ENCODE data around the gene GALNT17. TPM values are rescaled to one million over a fixed set of nuclear protein-coding genes. Genes with fewer than 3 reads are reported as not detected.
A peak's percentile ranks its signal among the peaks of the same experiment; 100 is the strongest.

The GALNT17 gene
- total and polyA plus RNA-seq, 4 donors = 2.8 to 10.8 (median 7.4) TPM

- TF ChIP-seq CTCF (IDR thresholded peaks at IDR 0.05; ENCODE audit: control extremely low read depth, extremely low read depth) = no peak
- peaks cover 0 to 8% (median 0%) of the 10 kb centered on the region in 4 donors for H3K9me3 ChIP-seq (ENCODE audit: control insufficient read depth in 4 of 4, insufficient read depth in 3 of 4, low read length in 3 of 4)
- 81 to 88% methylated on average over 12 of the region's 12 CpGs for WGBS, 2 donors
- no peak overlapping the region for H3K27ac ChIP-seq (ENCODE audit: low read depth in 1 of 2, low read length in 1 of 2)
- no peak overlapping the region for H3K4me3 ChIP-seq
- DNase-seq = peak in 1 of 3 donors; percentile 55
- H3K36me3 ChIP-seq (ENCODE audit: control insufficient read depth in 4 of 4, insufficient read depth in 4 of 4, low read length in 4 of 4) = no peaks in the 10 kb centered on the region
- H3K27me3 ChIP-seq (ENCODE audit: control insufficient read depth in 3 of 3, insufficient read depth in 3 of 3, low read length in 2 of 3) = no peaks in the 10 kb centered on the region
- ATAC-seq (ENCODE audit: insufficient read depth, low FRiP score) = no peak
- no peaks in the 10 kb centered on the region for H3K4me1 ChIP-seq (ENCODE audit: control insufficient read depth in 5 of 5, insufficient read depth in 5 of 5, low read length in 5 of 5)
- H3K9ac ChIP-seq (ENCODE audit: insufficient read depth in 1 of 2, low read length in 2 of 2) = no peak overlapping the region
These were observed 254.3 kb downstream of the GALNT17 start for GRCh38 chr7:71386152-71386785.

- no peak for TF ChIP-seq CTCF (IDR thresholded peaks at IDR 0.05; ENCODE audit: control extremely low read depth, extremely low read depth)
- no peaks in the 10 kb centered on the region for H3K36me3 ChIP-seq (ENCODE audit: control insufficient read depth in 4 of 4, insufficient read depth in 4 of 4, low read length in 4 of 4)
- no peaks in the 10 kb centered on the region for H3K27me3 ChIP-seq (ENCODE audit: control insufficient read depth in 3 of 3, insufficient read depth in 3 of 3, low read length in 2 of 3)
- peaks cover 0 to 2% (median 0%) of the 10 kb centered on the region in 5 donors for H3K4me1 ChIP-seq (ENCODE audit: control insufficient read depth in 5 of 5, insufficient read depth in 5 of 5, low read length in 5 of 5)
- DNase-seq (no peak), ATAC-seq (ENCODE audit: insufficient read depth, low FRiP score) (no peak)
- H3K9me3 ChIP-seq (ENCODE audit: control insufficient read depth in 4 of 4, insufficient read depth in 3 of 4, low read length in 3 of 4) = peaks cover 0 to 8% (median 0%) of the 10 kb centered on the region in 4 donors
- H3K9ac ChIP-seq (ENCODE audit: insufficient read depth in 1 of 2, low read length in 2 of 2) = no peak overlapping the region
- no peak overlapping the region for H3K27ac ChIP-seq (ENCODE audit: low read depth in 1 of 2, low read length in 1 of 2)
- WGBS, 2 donors = 87 to 91% methylated on average over 14 of the region's 14 CpGs
- no peak overlapping the region for H3K4me3 ChIP-seq
These were observed 256.2 kb downstream of the GALNT17 start for GRCh38 chr7:71388181-71388580.

- H3K4me1 ChIP-seq (ENCODE audit: control insufficient read depth in 5 of 5, insufficient read depth in 5 of 5, low read length in 5 of 5) = peaks cover 0 to 10% (median 0%) of the 10 kb centered on the region in 5 donors
- H3K4me3 ChIP-seq = no peak overlapping the region
- 81 to 88% methylated on average over 7 of the region's 7 CpGs for WGBS, 2 donors
- no peak for DNase-seq
- H3K27ac ChIP-seq (ENCODE audit: low read depth in 1 of 2, low read length in 1 of 2) = no peak overlapping the region
- no peaks in the 10 kb centered on the region for H3K36me3 ChIP-seq (ENCODE audit: control insufficient read depth in 4 of 4, insufficient read depth in 4 of 4, low read length in 4 of 4)
- peaks cover 0 to 8% (median 0%) of the 10 kb centered on the region in 4 donors for H3K9me3 ChIP-seq (ENCODE audit: control insufficient read depth in 4 of 4, insufficient read depth in 3 of 4, low read length in 3 of 4)
- no peaks in the 10 kb centered on the region for H3K27me3 ChIP-seq (ENCODE audit: control insufficient read depth in 3 of 3, insufficient read depth in 3 of 3, low read length in 2 of 3)
- H3K9ac ChIP-seq (ENCODE audit: insufficient read depth in 1 of 2, low read length in 2 of 2) = no peak overlapping the region
- ATAC-seq (ENCODE audit: insufficient read depth, low FRiP score) = no peak
- no peak for TF ChIP-seq CTCF (IDR thresholded peaks at IDR 0.05; ENCODE audit: control extremely low read depth, extremely low read depth)
These were observed 258.0 kb downstream of the GALNT17 start for GRCh38 chr7:71389976-71390375.

Data from lung (tissue), 12 donors.